ENCODE results near the gene PRC1. TPM values are rescaled to one million over a fixed set of nuclear protein-coding genes. Genes with fewer than 3 reads are reported as not detected.

PRC1 gene
- total RNA-seq, 3 donors from 2014 or later: 4.3 to 19.8 (median 10.5) TPM

DNA sequence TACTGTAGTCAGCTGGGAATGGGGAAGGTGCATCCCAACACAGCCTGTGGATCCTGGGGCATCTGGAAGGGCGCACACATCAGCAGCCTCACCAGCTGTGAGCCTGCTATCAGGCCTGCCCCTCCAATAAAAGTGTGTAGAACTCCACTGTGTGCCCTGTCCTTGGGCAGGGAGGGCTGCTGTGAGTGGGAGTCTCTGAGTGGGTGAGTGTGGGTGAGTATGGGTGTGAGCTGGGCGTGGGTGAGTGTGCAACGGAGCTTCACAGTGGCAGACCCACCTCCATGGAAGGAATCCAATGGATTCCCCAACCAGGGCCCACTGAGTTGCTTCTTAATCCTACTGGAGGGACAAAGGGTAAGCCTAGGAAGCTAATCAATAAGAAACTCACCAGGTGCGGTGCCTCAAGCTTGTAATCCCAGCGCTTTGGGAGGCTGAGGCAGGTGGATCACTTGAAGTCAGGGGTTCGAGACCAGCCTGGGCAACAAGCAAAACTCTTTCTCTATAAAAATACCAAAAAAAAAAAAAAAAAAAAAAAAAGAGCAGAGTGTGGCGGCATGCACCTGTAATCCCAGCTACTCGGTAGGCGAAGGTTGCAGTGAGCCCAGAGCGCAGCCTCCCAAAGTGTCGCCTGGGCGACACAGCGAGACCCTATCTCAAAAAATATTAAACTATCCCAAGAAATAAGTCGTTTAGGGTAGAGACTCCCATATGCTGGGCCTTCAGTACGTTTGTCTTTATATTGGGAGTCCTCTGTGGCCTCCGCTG lies 40.2 kb downstream of the PRC1 start:
- TF ChIP-seq POLR2A (IDR thresholded peaks at IDR 0.05): no peak
- TF ChIP-seq, protein P1, sequence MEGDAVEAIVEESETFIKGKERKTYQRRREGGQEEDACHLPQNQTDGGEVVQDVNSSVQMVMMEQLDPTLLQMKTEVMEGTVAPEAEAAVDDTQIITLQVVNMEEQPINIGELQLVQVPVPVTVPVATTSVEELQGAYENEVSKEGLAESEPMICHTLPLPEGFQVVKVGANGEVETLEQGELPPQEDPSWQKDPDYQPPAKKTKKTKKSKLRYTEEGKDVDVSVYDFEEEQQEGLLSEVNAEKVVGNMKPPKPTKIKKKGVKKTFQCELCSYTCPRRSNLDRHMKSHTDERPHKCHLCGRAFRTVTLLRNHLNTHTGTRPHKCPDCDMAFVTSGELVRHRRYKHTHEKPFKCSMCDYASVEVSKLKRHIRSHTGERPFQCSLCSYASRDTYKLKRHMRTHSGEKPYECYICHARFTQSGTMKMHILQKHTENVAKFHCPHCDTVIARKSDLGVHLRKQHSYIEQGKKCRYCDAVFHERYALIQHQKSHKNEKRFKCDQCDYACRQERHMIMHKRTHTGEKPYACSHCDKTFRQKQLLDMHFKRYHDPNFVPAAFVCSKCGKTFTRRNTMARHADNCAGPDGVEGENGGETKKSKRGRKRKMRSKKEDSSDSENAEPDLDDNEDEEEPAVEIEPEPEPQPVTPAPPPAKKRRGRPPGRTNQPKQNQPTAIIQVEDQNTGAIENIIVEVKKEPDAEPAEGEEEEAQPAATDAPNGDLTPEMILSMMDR (IDR thresholded peaks at IDR 0.05): no peak
- no peak for TF ChIP-seq POLR2AphosphoS5 (IDR thresholded peaks at IDR 0.05)
- H3K9me3 ChIP-seq: no peaks in the 10 kb centered on the region
- peaks cover 3 to 8% of the 10 kb centered on the region in 2 donors for H3K4me1 ChIP-seq
- DNase-seq (ENCODE audit: low spot score in 2 of 2): no peak
- H3K36me3 ChIP-seq: peaks cover 8% of the 10 kb centered on the region
- no peaks in the 10 kb centered on the region for H3K27me3 ChIP-seq
- intact Hi-C loops (cut with DNase I; ENCODE audit: low total_unique reads): no loop called here
- H3K27ac ChIP-seq: peak overlapping the region; percentile 91
- peak overlapping the region in 2 of 3 donors; percentile 79 to 80 for H3K4me3 ChIP-seq

DNA sequence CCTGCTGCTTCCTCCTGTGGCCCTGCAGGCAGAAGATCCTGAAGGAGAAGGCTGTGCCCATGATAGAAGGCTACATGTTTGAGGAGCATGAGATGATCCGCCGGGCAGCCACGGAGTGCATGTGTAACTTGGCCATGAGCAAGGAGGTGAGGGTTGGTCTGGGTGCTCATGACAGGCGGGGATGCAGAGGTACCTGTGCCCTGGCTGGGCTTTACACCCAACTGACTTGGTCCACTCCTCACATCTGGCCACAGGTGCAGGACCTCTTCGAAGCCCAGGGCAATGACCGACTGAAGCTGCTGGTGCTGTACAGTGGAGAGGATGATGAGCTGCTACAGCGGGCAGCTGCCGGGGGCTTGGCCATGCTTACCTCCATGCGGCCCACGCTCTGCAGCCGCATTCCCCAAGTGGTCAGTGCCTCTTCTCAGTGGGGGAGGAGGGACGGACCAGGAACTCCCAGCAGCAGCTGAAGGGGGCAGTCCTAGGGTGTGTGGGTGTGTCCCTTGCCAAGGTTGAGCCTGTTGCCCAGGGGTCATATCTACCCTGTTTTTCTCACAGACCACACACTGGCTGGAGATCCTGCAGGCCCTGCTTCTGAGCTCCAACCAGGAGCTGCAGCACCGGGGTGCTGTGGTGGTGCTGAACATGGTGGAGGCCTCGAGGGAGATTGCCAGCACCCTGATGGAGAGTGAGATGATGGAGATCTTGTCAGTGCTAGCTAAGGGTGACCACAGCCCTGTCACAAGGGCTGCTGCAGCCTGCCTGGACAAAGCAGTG lies 41.2 kb downstream of the PRC1 start:
- intact Hi-C loops (cut with DNase I; ENCODE audit: low total_unique reads): no loop called here
- H3K27me3 ChIP-seq: no peaks in the 10 kb centered on the region
- H3K4me3 ChIP-seq: no peak overlapping the region
- peaks cover 3 to 8% of the 10 kb centered on the region in 2 donors for H3K4me1 ChIP-seq
- no peak overlapping the region for H3K27ac ChIP-seq
- no peaks in the 10 kb centered on the region for H3K9me3 ChIP-seq
- TF ChIP-seq POLR2A (IDR thresholded peaks at IDR 0.05): no peak
- no peak for TF ChIP-seq POLR2AphosphoS5 (IDR thresholded peaks at IDR 0.05)
- TF ChIP-seq, protein P1 (IDR thresholded peaks at IDR 0.05): no peak
- no peak for DNase-seq (ENCODE audit: low spot score in 2 of 2)
- H3K36me3 ChIP-seq: peaks cover 8% of the 10 kb centered on the region

- Histone ChIP-seq H3K4me1 (peaks cover 0 to under 1% of the 10 kb centered on the region in 2 donors), H3K27ac (no peak overlapping the region), H3K9me3 (no peaks in the 10 kb centered on the region), H3K27me3 (no peaks in the 10 kb centered on the region), H3K36me3 (peaks cover 13% of the 10 kb centered on the region), H3K4me3 (no peak overlapping the region)
- no peak for DNase-seq (ENCODE audit: low spot score in 2 of 2)
- intact Hi-C loops (cut with DNase I; ENCODE audit: low total_unique reads): no loop called here
- TF ChIP-seq POLR2A (IDR thresholded peaks at IDR 0.05) (no peak), POLR2AphosphoS5 (IDR thresholded peaks at IDR 0.05) (no peak)
- TF ChIP-seq, protein P1 (IDR thresholded peaks at IDR 0.05): no peak
These were observed 43.7 kb downstream of the PRC1 start for GRCh38 chr15:90950676-90951075.

GRCh38 chr15:90949979-90950675 lies 44.2 kb downstream of the PRC1 start:
- Histone ChIP-seq H3K27me3 (no peaks in the 10 kb centered on the region), H3K4me1 (no peaks in the 10 kb centered on the region), H3K36me3 (peaks cover 13% of the 10 kb centered on the region), H3K9me3 (no peaks in the 10 kb centered on the region), H3K27ac (no peak overlapping the region), H3K4me3 (no peak overlapping the region)
- intact Hi-C loops (cut with DNase I; ENCODE audit: low total_unique reads): no loop called here
- no peak for DNase-seq (ENCODE audit: low spot score in 2 of 2)
- TF ChIP-seq POLR2A (IDR thresholded peaks at IDR 0.05): no peak
- no peak for TF ChIP-seq POLR2AphosphoS5 (IDR thresholded peaks at IDR 0.05)
- TF ChIP-seq, protein P1 (IDR thresholded peaks at IDR 0.05): no peak

All from breast epithelium (tissue), 4 donors.